Measurements from ENCODE around the gene GINS2.

- TF ChIP-seq CTCF (conservative IDR thresholded peaks at IDR 0.05 in 1 of 2, IDR thresholded peaks at IDR 0.05 in 1 of 2; ENCODE audit: extremely low read depth in 1 of 2, insufficient read depth in 1 of 2, low read depth in 1 of 2, low read length in 2 of 2) = peak; percentile 11 to 38
- TF ChIP-seq EZH2 (IDR thresholded peaks at IDR 0.05; ENCODE audit: borderline replicate concordance, low read length) = no peak
These were observed 53.8 kb downstream of the GINS2 start for GRCh38 chr16:85634747-85635544.
